GM19351 (cell line): ENCODE results near the gene MAP4K4.

ENCODE experiments used
- ATAC-seq: cut with Tn5 transposase; IDR thresholded peaks from one replicate; pipeline ENCODE4 v1.9.1; 2021; ENCODE audit warnings: mild to moderate bottlenecking, moderate library complexity; ENCODE audit not compliant: unreplicated experiment

MAP4K4 gene

DNA sequence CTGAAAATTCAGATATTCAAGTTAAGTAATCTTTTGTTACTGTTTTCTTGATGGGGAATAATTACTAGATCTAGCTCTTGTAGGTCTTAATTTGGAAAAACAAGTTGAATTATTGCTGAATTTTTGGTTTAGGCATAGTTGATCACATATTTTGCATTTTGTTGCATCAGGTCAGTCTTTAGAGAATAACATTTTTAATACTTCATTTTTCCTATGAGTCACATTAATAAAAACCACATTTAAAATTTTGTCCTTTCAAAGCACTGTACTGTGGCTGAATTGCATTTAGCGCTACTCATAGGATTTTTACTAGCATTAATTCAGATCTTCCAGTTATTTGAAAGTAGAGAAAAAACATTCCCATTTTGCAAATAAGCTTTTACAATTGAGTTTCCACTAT is 23.2 kb downstream of the MAP4K4 start:
- ATAC-seq = no peak

- ATAC-seq = no peak
These were observed 25.4 kb downstream of the MAP4K4 start for GRCh38 chr2:101722864-101723263.

GRCh38 chr2:101723371-101724124 is 26.0 kb downstream of the MAP4K4 start:
- ATAC-seq = no peak

DNA sequence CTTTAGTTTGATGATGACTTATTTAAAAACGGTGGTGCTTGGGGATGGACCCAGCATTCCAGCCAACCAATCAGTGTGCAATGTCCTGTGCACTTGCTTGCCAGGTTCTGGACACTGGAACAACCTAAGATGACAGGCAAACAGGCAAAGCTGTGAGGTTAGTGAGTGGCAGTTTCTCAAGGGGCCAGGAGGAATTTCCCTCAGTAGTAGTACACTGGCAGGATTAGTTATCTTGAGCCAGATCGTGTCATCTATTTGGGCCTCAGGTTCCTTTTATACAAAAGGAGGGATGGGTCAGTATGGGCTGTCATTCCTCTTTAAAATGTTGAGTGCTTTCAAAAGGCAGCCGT is 26.6 kb downstream of the MAP4K4 start:
- no peak for ATAC-seq

DNA sequence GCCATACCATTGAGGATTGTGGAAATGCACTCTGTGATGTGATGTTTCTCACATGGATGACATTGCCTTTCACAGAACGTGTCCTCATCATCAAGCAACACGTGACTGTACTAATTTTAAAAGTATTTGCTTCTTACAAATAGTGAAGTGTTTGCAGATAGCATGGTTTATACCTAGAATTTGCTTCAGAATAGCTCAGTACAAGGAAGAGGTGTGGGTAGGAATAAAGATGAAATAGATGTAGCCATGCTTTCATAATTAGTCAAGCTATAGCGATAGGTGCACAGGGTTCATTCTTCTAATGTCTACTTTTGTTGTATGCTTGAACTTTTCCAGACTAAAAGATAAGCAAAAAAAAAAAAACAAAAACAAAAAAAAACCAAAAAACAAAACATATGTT is 27.5 kb downstream of the MAP4K4 start:
- no peak for ATAC-seq

GRCh38 chr2:101725515-101726192 is 28.1 kb downstream of the MAP4K4 start:
- ATAC-seq = no peak

DNA sequence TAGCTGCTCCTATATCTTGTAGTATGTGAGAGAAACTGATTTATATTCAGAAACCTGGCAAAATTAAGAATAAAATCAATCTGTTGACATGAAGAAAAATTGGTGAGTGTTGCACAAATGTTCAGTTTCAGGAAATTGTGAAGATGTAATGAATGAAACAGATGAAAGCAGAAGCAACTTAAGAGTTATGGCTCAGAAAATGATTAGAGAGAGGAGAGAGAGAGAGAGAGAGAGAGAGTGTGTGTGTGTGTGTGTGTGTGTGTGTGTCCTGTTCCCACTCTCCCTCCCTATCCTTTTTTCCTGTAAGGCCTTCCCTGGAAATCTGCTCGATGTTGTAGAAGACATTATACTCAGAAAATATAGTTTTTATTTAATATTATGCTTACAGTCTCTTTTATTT is 31.4 kb downstream of the MAP4K4 start:
- ATAC-seq = no peak

DNA sequence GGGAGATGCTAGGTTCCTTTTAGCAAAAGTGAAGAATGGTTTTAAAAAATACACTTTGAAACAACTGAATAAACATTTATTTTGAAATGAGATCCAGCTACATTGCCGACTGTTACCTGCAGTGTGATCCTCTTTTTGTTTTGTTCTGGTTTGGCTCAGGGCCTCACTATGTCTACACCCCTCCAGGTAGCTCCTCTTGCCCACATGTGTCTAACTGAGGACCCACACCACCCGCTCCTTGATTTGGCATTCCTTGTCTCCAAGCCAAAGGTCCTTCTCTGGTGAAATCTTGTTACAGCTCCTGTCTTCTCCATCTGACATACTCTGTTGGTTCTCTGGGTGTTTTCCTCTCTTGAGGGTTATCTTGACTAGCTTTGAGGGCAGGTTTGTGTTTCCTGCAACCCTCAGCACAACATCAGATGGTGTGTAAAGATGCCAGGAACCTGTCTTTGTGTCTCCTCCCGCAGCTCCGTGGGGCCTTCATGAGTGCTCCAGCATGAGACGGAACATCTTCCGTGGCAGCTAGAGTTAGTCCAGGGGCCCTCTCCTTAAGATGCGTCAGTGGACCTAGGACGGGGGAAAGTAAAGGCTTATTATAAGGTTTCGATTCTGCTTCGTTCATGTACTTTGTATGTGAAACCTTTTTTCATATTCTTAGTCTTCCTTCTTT is 32.1 kb downstream of the MAP4K4 start:
- no peak for ATAC-seq

GRCh38 chr2:101731221-101732054 is 33.9 kb downstream of the MAP4K4 start:
- ATAC-seq = no peak

GRCh38 chr2:101732199-101732598 is 34.7 kb downstream of the MAP4K4 start:
- ATAC-seq = no peak

GRCh38 chr2:101732773-101733256 is 35.3 kb downstream of the MAP4K4 start:
- ATAC-seq = no peak

GRCh38 chr2:101733257-101733993 is 35.9 kb downstream of the MAP4K4 start:
- no peak for ATAC-seq

DNA sequence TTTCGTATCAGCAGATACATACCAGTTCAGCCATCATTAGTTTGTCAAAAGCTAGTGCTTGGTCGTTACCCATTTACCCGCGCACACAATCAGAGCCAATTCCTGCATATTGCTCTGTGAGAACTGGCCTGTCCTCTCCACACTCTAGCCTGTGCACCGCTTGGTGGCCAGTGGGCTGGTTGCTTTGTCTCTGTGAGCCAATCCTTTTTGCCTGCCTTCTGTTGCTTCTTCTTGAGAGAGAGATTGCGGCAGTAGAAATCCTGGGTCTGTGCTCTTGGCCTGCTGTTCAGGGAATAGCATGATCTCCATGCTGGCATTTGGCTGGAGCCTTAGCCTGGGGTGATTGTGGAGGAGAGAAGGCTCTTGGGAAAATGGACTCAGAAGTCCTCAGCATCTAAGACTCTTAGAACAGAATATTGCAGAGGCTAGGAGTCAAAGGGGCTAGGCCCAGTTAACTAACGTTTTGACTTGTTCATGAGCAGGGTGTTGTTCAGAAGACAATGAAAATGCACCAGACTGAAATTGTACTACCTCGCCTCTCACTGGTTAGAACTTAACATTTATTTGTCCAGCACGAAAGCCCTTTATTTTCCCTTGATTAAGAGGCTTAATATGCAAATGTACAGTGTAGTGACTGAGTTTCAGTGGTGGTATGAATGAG is 37.1 kb downstream of the MAP4K4 start:
- no peak for ATAC-seq

GRCh38 chr2:101735166-101735533 is 37.6 kb downstream of the MAP4K4 start:
- ATAC-seq = no peak

- ATAC-seq = no peak
These were observed 38.7 kb downstream of the MAP4K4 start for GRCh38 chr2:101736233-101736632.

- ATAC-seq = no peak
These were observed 39.4 kb downstream of the MAP4K4 start for GRCh38 chr2:101736861-101737291.

- ATAC-seq = no peak
These were observed 40.2 kb downstream of the MAP4K4 start for GRCh38 chr2:101737478-101738255.

GRCh38 chr2:101738649-101739048 is 41.1 kb downstream of the MAP4K4 start:
- ATAC-seq = no peak

GRCh38 chr2:101740555-101740964 is 43.1 kb downstream of the MAP4K4 start:
- no peak for ATAC-seq
